HepG2 (cell line): Measurements from ENCODE around the gene ROM1. TPM values are rescaled to one million over a fixed set of nuclear protein-coding genes. Genes with fewer than 3 reads are reported as not detected.
"Not testable (repeated sequence)": the region's sequence is repeated elsewhere in the genome, so short reads cannot be mapped to it uniquely, and the experiment has no call there.

Source experiments
- ATAC-seq: fragments of 200-7000 bp; cut with Tn5 transposase; 3 replicates; pipeline ENCODE4 v1.9.1; 2020; ENCODE audit warnings: mild to moderate bottlenecking, moderate library complexity
- BruUV-seq: library from RNA; stranded (reverse); fragments of 400-500 nt; replicated peaks from 2 replicates; lab custom pipeline; 2021; lab: Mats Ljungman, UMichigan
- CTCF ChIA-PET: fragments of 300-600 bp; formaldehyde crosslinking; extraction: SDS; loops from one replicate; lab custom pipeline; 2021; ENCODE audit warnings: low total read pairs, inconsistent platforms, low intra/inter-chr PET ratio; lab: Yijun Ruan, JAX
- POLR2A ChIA-PET: fragments of 350-600 bp; sonication (Branson Sonifier 250); formaldehyde crosslinking; loops from one replicate; lab custom pipeline; 2020; ENCODE audit warnings: antibody characterized with exemption, inconsistent platforms; lab: Yijun Ruan, JAX
- DNase-seq: peaks from one replicate; pipeline ENCODE4 v3.0.0-alpha.2; 2015; ENCODE audit warnings: low spot score
- FAIRE-seq: peaks from 3 replicates; lab custom pipeline; 2011; peaks lifted over from hg19 to GRCh38; lab: Jason Lieb, UNC
- H2AFZ ChIP-seq: one replicate; pipeline ENCODE4 v1.6.1; 2011; ENCODE audit warnings: low read length, inconsistent platforms
- H3K27ac ChIP-seq: fragments of 300-600 bp; 3 replicates; pipeline ENCODE4 v1.8.0; 2011; ENCODE audit warnings: mixed run types, mild to moderate bottlenecking, mixed read lengths, low read length, inconsistent platforms; ENCODE audit not compliant: insufficient read depth; ENCODE audit errors: extremely low read length
- H3K27me3 ChIP-seq, 2 experiments: fragments of 200-600 bp in 1 of 2; 2 replicates in 1 of 2; 3 replicates in 1 of 2; pipeline versions ENCODE4 v1.6.0 to v1.8.0; 2011; ENCODE audit warnings: low read length in 2 of 2, mild to moderate bottlenecking in 2 of 2, moderate library complexity in 2 of 2, inconsistent platforms in 1 of 2; ENCODE audit not compliant: insufficient read depth in 2 of 2, control insufficient read depth in 1 of 2
- H3K36me3 ChIP-seq, 2 experiments: fragments of 200-600 bp in 1 of 2; replicated peaks in 1 of 2; 2 replicates in 1 of 2; 3 replicates in 1 of 2; pipeline versions ENCODE4 v1.5.1 to v1.8.0; 2011; ENCODE audit warnings: low read length in 2 of 2, inconsistent platforms in 1 of 2; ENCODE audit not compliant: insufficient read depth in 2 of 2, control insufficient read depth in 1 of 2
- H3K4me1 ChIP-seq: 2 replicates; pipeline ENCODE4 v1.5.1; 2012; ENCODE audit warnings: low read length, inconsistent platforms; ENCODE audit not compliant: insufficient read depth
- H3K4me2 ChIP-seq: 2 replicates; pipeline ENCODE4 v1.6.0; 2011; ENCODE audit warnings: low read depth, low read length, inconsistent platforms
- H3K4me3 ChIP-seq, 3 experiments: fragments of 200-600 bp in 1 of 3; sonication (generic), shearing (Covaris generic) in 1 of 3; replicated peaks in 1 of 3; 2 replicates each; pipeline ENCODE4 v1.5.1; 2011 to 2016; ENCODE audit warnings: low read length in 3 of 3, inconsistent platforms in 2 of 3, low read depth in 2 of 3, mild to moderate bottlenecking in 2 of 3, control low read depth in 1 of 3, mixed read lengths in 1 of 3; ENCODE audit not compliant: insufficient read depth in 1 of 3
- H3K79me2 ChIP-seq: one replicate; pipeline ENCODE4 v1.6.1; 2011; ENCODE audit warnings: low read length, inconsistent platforms; ENCODE audit not compliant: insufficient read depth
- H3K9ac ChIP-seq: 2 replicates; pipeline ENCODE4 v1.6.0; 2011; ENCODE audit warnings: mild to moderate bottlenecking, low read depth, low read length, inconsistent platforms; ENCODE audit not compliant: insufficient read depth
- H3K9me3 ChIP-seq: 2 replicates; pipeline ENCODE4 v1.5.1; 2012; ENCODE audit warnings: mild to moderate bottlenecking, low read length
- H4K20me1 ChIP-seq: 2 replicates; pipeline ENCODE4 v1.6.0; 2011; ENCODE audit warnings: inconsistent platforms, mild to moderate bottlenecking, low read length, moderate library complexity; ENCODE audit not compliant: insufficient read depth
- HNRNPH1 ChIP-seq: fragments of 200-400 bp; formaldehyde crosslinking; optimal IDR thresholded peaks from 2 replicates; pipeline ENCODE3; 2017; ENCODE audit warnings: mild to moderate bottlenecking, low read depth, low read length
- ISL2 ChIP-seq: sonication (generic); formaldehyde crosslinking; IDR thresholded peaks from 2 replicates; pipeline ENCODE4 v1.5.0; 2020; ENCODE audit warnings: missing genetic modification reagents
- RBFOX2 ChIP-seq: fragments of 200-400 bp; formaldehyde crosslinking; IDR thresholded peaks from 2 replicates; pipeline ENCODE4 v1.6.1; 2017; ENCODE audit warnings: low read depth, mild to moderate bottlenecking, low read length
- SNAPC2 ChIP-seq: sonication (generic); formaldehyde crosslinking; IDR thresholded peaks from 2 replicates; pipeline ENCODE4 v1.8.1; 2022; ENCODE audit warnings: mild to moderate bottlenecking, missing genetic modification reagents
- ZC3H13 ChIP-seq: sonication (generic); formaldehyde crosslinking; IDR thresholded peaks from 2 replicates; pipeline ENCODE4 v1.8.1; 2023; ENCODE audit warnings: mild to moderate bottlenecking, missing genetic modification reagents, moderate library complexity
- ZKSCAN1 ChIP-seq: fragments of 150-350 bp; IDR thresholded peaks from 2 replicates; pipeline ENCODE4 v1.6.1; 2014; ENCODE audit warnings: low read length
- ZNF33A ChIP-seq: sonication (generic); formaldehyde crosslinking; IDR thresholded peaks from 2 replicates; pipeline ENCODE4 v1.5.1; 2020; ENCODE audit warnings: missing genetic modification reagents, mild to moderate bottlenecking, moderate library complexity, borderline replicate concordance
- ZNF446 ChIP-seq: sonication (generic); formaldehyde crosslinking; IDR thresholded peaks from 2 replicates; pipeline ENCODE4 v1.5.0; 2020; ENCODE audit warnings: mild to moderate bottlenecking, missing genetic modification reagents
- ZNF75D ChIP-seq: sonication (generic); formaldehyde crosslinking; IDR thresholded peaks from 2 replicates; pipeline ENCODE4 v1.8.1; 2023; ENCODE audit warnings: missing genetic modification reagents, mild to moderate bottlenecking, borderline replicate concordance
- WGBS: methylation state at CpG from one replicate; pipeline ENCODE4 v1.1.6; 2017; ENCODE audit warnings: low lambda C conversion rate; 5-methylcytosine and 5-hydroxymethylcytosine counted together
- in situ Hi-C: cut with HindIII; loops from 2 replicates; pipeline ENCODE4 v1.10.0; 2017; ENCODE audit warnings: low pct_unique_long_range_greater_than_20kb; ENCODE audit not compliant: extremely low pct_ligation_motif_present
- intact Hi-C: fragments of 100-400 bp; cut with micrococcal nuclease; formaldehyde crosslinking; loops from one replicate; pipeline ENCODE4 v1.10.0; 2022; ENCODE audit not compliant: unreplicated experiment
- polyA plus RNA-seq, 8 experiments: library from polyadenylated mRNA; depleted of rRNA in 3 of 8; stranded (reverse) in 7 of 8; unstranded in 1 of 8; fragments of >200 nt; fragmentation: Illumina TruSeq in 4 of 8; extraction: Trizol in 4 of 8; gene quantifications; 2 replicates each; pipeline versions ENCODE4 v1.2.1 to v1.2.3, GENCODE V29; 2011 to 2016; ENCODE audit warnings: low read depth in 4 of 8, missing spikeins in 1 of 8, mixed read lengths in 1 of 8; ENCODE audit not compliant: insufficient read depth in 1 of 8
- total RNA-seq, 5 experiments: library from RNA; depleted of rRNA; stranded (reverse); fragments of >200 nt; fragmentation: Illumina TruSeq; extraction: Trizol; gene quantifications; 2 replicates each; pipeline ENCODE4 v1.2.3, GENCODE V29; 2016; ENCODE audit warnings: low read depth in 1 of 5

ROM1 gene
- total and polyA plus RNA-seq, 2 of the 13 experiments (the other 11 are each of a cell fraction or from before 2014, with no cell fraction given): 1.2 to 2.4 TPM

GRCh38 chr11:62567018-62567633 lies 45.9 kb upstream of the ROM1 start:
- H3K4me2 ChIP-seq: no peak overlapping the region
- H3K4me1 ChIP-seq: peaks cover 90% of the 10 kb centered on the region
- intact Hi-C loops (no loop called here), in situ Hi-C loops (no loop called here)
- no peak overlapping the region for H2AFZ ChIP-seq
- no peaks in the 10 kb centered on the region for H3K27me3 ChIP-seq
- FAIRE-seq: no peak
- H3K36me3 ChIP-seq: peaks cover 17 to 77% of the 10 kb centered on the region in 2 experiments
- WGBS: 96% methylated on average over 8 of the region's 8 CpGs
- CTCF ChIA-PET: no interaction called here
- BruUV-seq: no TSS peak
- no peak overlapping the region for H3K9ac ChIP-seq
- peaks cover 50% of the 10 kb centered on the region for H3K79me2 ChIP-seq
- ATAC-seq: no peak
- peaks cover 19% of the 10 kb centered on the region for H4K20me1 ChIP-seq
- no peak overlapping the region for H3K4me3 ChIP-seq
- TF ChIP-seq ZC3H13 (CRISPR knock-in tag): no peak
- TF ChIP-seq ZKSCAN1: no peak
- no peak for TF ChIP-seq ZNF446 (CRISPR knock-in tag)
- no peak for TF ChIP-seq ISL2 (CRISPR knock-in tag)
- TF ChIP-seq ZNF75D: no peak
- TF ChIP-seq, all 625 proteins: peak for 0
- DNase-seq: no peak
- no peak overlapping the region for H3K27ac ChIP-seq
- no peaks in the 10 kb centered on the region for H3K9me3 ChIP-seq
- POLR2A ChIA-PET: interaction anchor here (0.7 kb wide), 1 partner anchor 24 kb away, joined by 5 read pairs; the partner anchor contains the start of gene TUT1

- CTCF ChIA-PET: no interaction called here
- intact Hi-C loops: no loop called here
- H3K27me3 ChIP-seq: no peaks in the 10 kb centered on the region; a peak in 1 of 5 replicates
- POLR2A ChIA-PET: interaction anchor here (0.6 to 2.2 kb wide), 3 partner anchors 22 to 148 kb away, joined by 3 to 8 read pairs (median 3); partner anchors contain the start of gene TUT1
- in situ Hi-C loops: no loop called here
- H3K9me3 ChIP-seq: no peaks in the 10 kb centered on the region
- peaks cover 68% of the 10 kb centered on the region for H3K79me2 ChIP-seq
- TF ChIP-seq HNRNPH1 (no peak), RBFOX2 (peak; percentile 58), ZNF33A (no peak), SNAPC2 (no peak), ZNF75D (no peak)
- H4K20me1 ChIP-seq: peaks cover 16% of the 10 kb centered on the region
- FAIRE-seq (no peak), DNase-seq (no peak), ATAC-seq (no peak)
- no peak overlapping the region for H3K27ac ChIP-seq
- H3K4me2 ChIP-seq: no peak overlapping the region
- H3K4me1 ChIP-seq: peaks cover 80% of the 10 kb centered on the region
- BruUV-seq: no TSS peak
- no peak overlapping the region for H3K9ac ChIP-seq
- WGBS: 84% methylated on average over 1 of the region's 1 CpG
- no peak overlapping the region for H2AFZ ChIP-seq
- H3K4me3 ChIP-seq: no peak overlapping the region
- peaks cover 17 to 61% of the 10 kb centered on the region in 2 experiments for H3K36me3 ChIP-seq
Measured at GRCh38 chr11:62569611-62570010, 43.4 kb upstream of the ROM1 start.

- Histone ChIP-seq H3K4me1 (peaks cover 78% of the 10 kb centered on the region), H3K79me2 (peaks cover 71% of the 10 kb centered on the region), H3K4me2 (0 out of 2 replicates have a peak overlapping the region, but pooled peaks have one; percentile 85), H3K36me3 (peaks cover 17 to 54% of the 10 kb centered on the region in 2 experiments)
- DNase-seq, H3K9me3 ChIP-seq, H3K9ac ChIP-seq, H4K20me1 ChIP-seq, CTCF ChIA-PET, BruUV-seq, ATAC-seq, FAIRE-seq, intact Hi-C loops, H2AFZ ChIP-seq, in situ Hi-C loops, H3K27me3 ChIP-seq, H3K4me3 ChIP-seq, H3K27ac ChIP-seq: not testable (repeated sequence)
- 99% methylated on average over 5 of the region's 5 CpGs for WGBS
- POLR2A ChIA-PET: interaction anchor here (0.5 to 2.2 kb wide), 2 partner anchors 14 to 21 kb away, joined by 3 to 8 read pairs; partner anchors contain the start of gene TUT1
Measured at GRCh38 chr11:62570903-62571302, 42.2 kb upstream of the ROM1 start.
